Esophagus squamous epithelium (tissue), 4 donors: Measurements from ENCODE around the gene TTC39A.

Source experiments
- CTCF ChIP-seq, 6 experiments: fragments of 450-650 bp in 4 of 6; fragments of 200-600 bp in 2 of 6; sonication (generic) in 2 of 6; IDR thresholded peaks; one replicate each; pipeline ENCODE4 v1.5.1; 2016 to 2019; ENCODE audit warnings: antibody characterized with exemption in 6 of 6, mild to moderate bottlenecking in 4 of 6, moderate library complexity in 4 of 6
- POLR2A ChIP-seq, 4 donors: fragments of 450-650 bp; IDR thresholded peaks; one replicate each; pipeline ENCODE4 v1.6.1; 2017; ENCODE audit warnings: antibody characterized with exemption in 4 of 4, mild to moderate bottlenecking in 4 of 4, moderate library complexity in 3 of 4

GRCh38 chr1:51346086-51346942 lies 16.0 kb upstream of the TTC39A start:
- no peak for TF ChIP-seq POLR2A (IDR thresholded peaks at IDR 0.05)
- TF ChIP-seq CTCF (IDR thresholded peaks at IDR 0.05): no peak
